K562 (cell line): ENCODE data around the gene PDLIM7. TPM values are rescaled to one million over a fixed set of nuclear protein-coding genes. Genes with fewer than 3 reads are reported as not detected.

Source experiments
- ATAC-seq: fragments of 200-7000 bp; cut with Tn5 transposase; 3 replicates; pipeline ENCODE4 v1.9.1; 2020; ENCODE audit warnings: moderate library complexity
- BruUV-seq: library from RNA; stranded (reverse); fragments of 400-500 nt; replicated peaks from 2 replicates; lab custom pipeline; 2021; lab: Mats Ljungman, UMichigan
- CTCF ChIA-PET: fragments of 300-600 bp; formaldehyde crosslinking; extraction: SDS; loops from one replicate; lab custom pipeline; 2021; ENCODE audit warnings: low intra/inter-chr PET ratio; lab: Yijun Ruan, JAX
- POLR2A ChIA-PET: fragments of 300-600, 350-650 bp; sonication (Branson Sonifier 250); formaldehyde crosslinking; extraction: SDS; loops from one replicate; lab custom pipeline; 2021; ENCODE audit warnings: antibody characterized with exemption, inconsistent platforms; lab: Yijun Ruan, JAX
- DNase-seq, 4 experiments: peaks; one replicate each; pipeline versions ENCODE4 v3.0.0 to v3.0.0-alpha.2; 2011 to 2018; ENCODE audit warnings: low spot score in 3 of 4, mixed read lengths in 3 of 4; ENCODE audit errors: extremely low read depth in 1 of 4
- FAIRE-seq: peaks from 2 replicates; lab custom pipeline; 2011; peaks lifted over from hg19 to GRCh38; lab: Jason Lieb, UNC
- H2AFZ ChIP-seq: 2 replicates; pipeline ENCODE4 v1.6.0; 2011; ENCODE audit warnings: low read depth, low read length, control low read depth, inconsistent platforms
- H3K27ac ChIP-seq: fragments of 200-600 bp; 3 replicates; pipeline ENCODE4 v1.8.0; 2011; ENCODE audit warnings: low read depth, mild to moderate bottlenecking, control low read depth, inconsistent platforms, low read length, moderate library complexity, mixed read lengths; ENCODE audit errors: extremely low read depth
- H3K27me3 ChIP-seq, 2 experiments: fragments of 300-600 bp in 1 of 2; 2 replicates in 1 of 2; 3 replicates in 1 of 2; pipeline versions ENCODE4 v1.6.0 to v1.8.0; 2011; ENCODE audit warnings: inconsistent platforms in 2 of 2, low read length in 2 of 2, mild to moderate bottlenecking in 1 of 2, mixed read lengths in 1 of 2, moderate library complexity in 1 of 2; ENCODE audit not compliant: control insufficient read depth in 2 of 2, insufficient read depth in 2 of 2
- H3K36me3 ChIP-seq: fragments of 300-600 bp; 3 replicates; pipeline ENCODE4 v1.8.0; 2011; ENCODE audit warnings: mild to moderate bottlenecking, low read length, inconsistent platforms; ENCODE audit not compliant: control insufficient read depth, insufficient read depth
- H3K4me1 ChIP-seq, 2 experiments: fragments of 200-600 bp in 1 of 2; replicated peaks in 1 of 2; 2 replicates in 1 of 2; 3 replicates in 1 of 2; pipeline versions ENCODE4 v1.5.1 to v1.8.0; 2011; ENCODE audit warnings: inconsistent platforms in 2 of 2, low read length in 2 of 2, mild to moderate bottlenecking in 1 of 2, mixed read lengths in 1 of 2, moderate library complexity in 1 of 2; ENCODE audit not compliant: control insufficient read depth in 2 of 2, insufficient read depth in 2 of 2
- H3K4me2 ChIP-seq: 2 replicates; pipeline ENCODE4 v1.6.1; 2011; ENCODE audit warnings: low read length, control low read depth, inconsistent platforms, mixed read lengths; ENCODE audit not compliant: insufficient read depth
- H3K4me3 ChIP-seq: fragments of 200-600 bp; sonication (generic), shearing (Covaris generic); 2 replicates; pipeline ENCODE4 v1.5.1; 2016; ENCODE audit warnings: control low read depth, inconsistent platforms
- H3K79me2 ChIP-seq: fragments of 200-600 bp; 3 replicates; pipeline ENCODE4 v1.8.0; 2011; ENCODE audit warnings: low read length, inconsistent platforms; ENCODE audit not compliant: control insufficient read depth, insufficient read depth
- H3K9ac ChIP-seq, 2 experiments: 2 replicates each; pipeline versions ENCODE4 v1.6.0 to v1.6.1; 2011; ENCODE audit warnings: low read depth in 2 of 2, low read length in 2 of 2, control low read depth in 1 of 2, inconsistent platforms in 1 of 2, mild to moderate bottlenecking in 1 of 2, mixed read lengths in 1 of 2; ENCODE audit not compliant: insufficient read depth in 1 of 2
- H3K9me1 ChIP-seq: one replicate; pipeline ENCODE4 v1.6.0; 2011; ENCODE audit warnings: inconsistent platforms, mild to moderate bottlenecking, low read length, moderate library complexity; ENCODE audit not compliant: control insufficient read depth, insufficient read depth
- H3K9me3 ChIP-seq: replicated peaks from 2 replicates; pipeline ENCODE4 v1.5.1; 2011; ENCODE audit warnings: low read depth, low read length, inconsistent platforms; ENCODE audit not compliant: control insufficient read depth, insufficient read depth
- H4K20me1 ChIP-seq: replicated peaks from 2 replicates; pipeline ENCODE4 v1.6.1; 2011; ENCODE audit warnings: low read length, inconsistent platforms, mixed read lengths; ENCODE audit not compliant: control insufficient read depth, insufficient read depth
- PRPF4 ChIP-seq: fragments of 200-400 bp; formaldehyde crosslinking; IDR thresholded peaks from one replicate; pipeline ENCODE4 v1.6.1; 2017; ENCODE audit warnings: low read length, low read depth, mild to moderate bottlenecking; ENCODE audit not compliant: insufficient read depth, poor library complexity, severe bottlenecking
- PTRF ChIP-seq: fragments of 450-650 bp; IDR thresholded peaks from 2 replicates; pipeline ENCODE4 v1.6.1; 2016; ENCODE audit warnings: mild to moderate bottlenecking, missing genetic modification characterization, missing compliant biosample characterization
- RBFOX2 ChIP-seq: fragments of 200-400 bp; formaldehyde crosslinking; IDR thresholded peaks from 2 replicates; pipeline ENCODE4 v1.6.1; 2017; ENCODE audit warnings: low read depth, mild to moderate bottlenecking, low read length, moderate library complexity
- SP1 ChIP-seq: sonication (generic); formaldehyde crosslinking; IDR thresholded peaks from 2 replicates; pipeline ENCODE4 v1.8.1; 2022; ENCODE audit warnings: mild to moderate bottlenecking, missing genetic modification reagents
- STAT5B ChIP-seq: fragments of 250-450 bp; sonication (Bioruptor Pico); IDR thresholded peaks from 2 replicates; pipeline ENCODE4 v1.8.0; 2021; ENCODE audit warnings: mild to moderate bottlenecking, inconsistent platforms
- ZNF764 ChIP-seq: fragments of 250-450 bp; sonication (Bioruptor Pico); IDR thresholded peaks from 2 replicates; pipeline ENCODE4 v1.4.0; 2020; ENCODE audit warnings: low read depth, mild to moderate bottlenecking, moderate library complexity
- WGBS: fragments of 100-300 bp; shearing (Covaris generic); methylation state at CpG from one replicate; pipeline ENCODE4 v1.1.6; 2016; ENCODE audit warnings: low coverage, mixed read lengths; ENCODE audit not compliant: insufficient coverage; ENCODE audit errors: missing lambda C conversion rate; 5-methylcytosine and 5-hydroxymethylcytosine counted together
- in situ Hi-C: fragments of 300-500 bp; cut with MboI; formaldehyde crosslinking; loops from 4 replicates; pipeline ENCODE4 v1.15.0; 2018; ENCODE audit warnings: inconsistent platforms, mixed read lengths
- intact Hi-C: fragments of 100-400 bp; cut with micrococcal nuclease; formaldehyde crosslinking; loops from 2 replicates; pipeline ENCODE4 v1.14.2; 2022
- polyA plus RNA-seq, 8 experiments: library from polyadenylated mRNA; depleted of rRNA in 4 of 8; stranded (reverse) in 5 of 8; unstranded in 3 of 8; fragments of >200 nt; fragmentation: Nextera tagmentation in 2 of 8; fragmentation: Illumina TruSeq in 1 of 8; extraction: Ambion mirVana in 2 of 8; extraction: Trizol in 1 of 8; gene quantifications; 2 replicates each; pipeline versions ENCODE4 v1.2.1 to v1.2.3, GENCODE V29; 2011 to 2014; ENCODE audit warnings: inconsistent platforms in 1 of 8, missing spikeins in 1 of 8
- total RNA-seq, 7 experiments: library from RNA; depleted of rRNA in 6 of 7; stranded (reverse); fragments of >200 nt in 6 of 7; fragmentation: Illumina TruSeq in 2 of 7; extraction: Trizol in 2 of 7; gene quantifications; 2 replicates each; pipeline versions ENCODE4 v1.2.1 to v1.2.3, GENCODE V29; 2011 to 2021; ENCODE audit warnings: low replicate concordance in 1 of 7
- TF ChIP-seq, protein P1 (sequence below): conservative IDR thresholded peaks from 2 replicates; pipeline ENCODE4 v1.6.1; 2011; ENCODE audit warnings: low read depth, mild to moderate bottlenecking, low read length; ENCODE audit not compliant: control insufficient read depth

The PDLIM7 gene
- total and polyA plus RNA-seq, 9 of the 15 experiments (the other 6 are each of a cell fraction or from before 2014, with no cell fraction given): 2.1 to 124 (median 32.6) TPM

DNA sequence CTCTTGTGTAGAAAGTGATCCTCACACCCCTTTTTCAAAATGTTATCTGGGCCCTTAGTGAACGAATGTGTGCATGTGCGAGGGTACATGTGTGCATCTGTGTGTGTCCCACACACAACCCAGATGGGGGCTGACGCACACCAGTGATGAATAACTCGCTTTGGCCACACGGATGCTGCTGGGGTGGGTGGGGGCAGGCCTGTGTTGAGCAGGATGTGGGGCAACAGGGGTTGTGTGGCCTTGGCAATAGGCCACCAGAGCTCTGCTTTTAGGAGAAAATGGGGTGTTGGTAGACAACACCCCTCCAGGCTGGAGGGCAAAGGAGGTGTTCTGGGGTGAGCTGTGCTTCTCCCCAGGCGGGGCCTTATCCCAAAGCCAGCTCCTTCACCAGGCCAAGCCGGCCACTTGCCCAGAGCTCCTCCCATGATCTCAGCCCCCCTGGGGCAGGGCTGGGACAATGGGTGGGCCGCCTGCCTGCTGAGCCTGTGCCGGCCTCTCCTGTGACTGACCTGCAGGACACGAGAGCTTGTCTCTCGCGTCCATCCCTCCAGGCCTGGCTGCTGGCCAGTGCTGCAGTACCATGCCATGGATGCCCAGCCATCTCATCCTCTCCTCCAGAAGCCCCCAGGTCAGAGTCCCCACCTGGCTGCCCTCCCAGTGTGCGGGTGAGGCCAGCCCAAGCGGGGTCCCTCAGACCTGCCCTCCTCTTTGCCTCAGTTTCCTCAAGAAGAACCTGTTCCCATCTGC is 25.6 kb downstream of the PDLIM7 start:
- Histone ChIP-seq H3K27ac (no peak overlapping the region), H2AFZ (no peak overlapping the region), H3K4me3 (peak overlapping the region; percentile 65; the same call in 1 of the 2 replicates), H4K20me1 (no peaks in the 10 kb centered on the region; the same call in 1 of the 2 replicates), H3K36me3 (peaks cover 39% of the 10 kb centered on the region; the same call in 1 of the 3 replicates), H3K79me2 (peaks cover 36% of the 10 kb centered on the region), H3K9me3 (no peaks in the 10 kb centered on the region), H3K4me2 (peak overlapping the region; percentile 82), H3K27me3 (no peaks in the 10 kb centered on the region), H3K9ac (peak overlapping the region; percentile 77 to 97), H3K9me1 (no peaks in the 10 kb centered on the region), H3K4me1 (peaks cover 20 to 64% of the 10 kb centered on the region in 2 experiments)
- TF ChIP-seq STAT5B (CRISPR knock-in tag) (no peak), SP1 (CRISPR knock-in tag) (no peak), PTRF (tag) (no peak), PRPF4 (no peak), ZNF764 (no peak), RBFOX2 (peak; percentile 13; the same call in 1 of the 2 replicates)
- TF ChIP-seq, protein P1, sequence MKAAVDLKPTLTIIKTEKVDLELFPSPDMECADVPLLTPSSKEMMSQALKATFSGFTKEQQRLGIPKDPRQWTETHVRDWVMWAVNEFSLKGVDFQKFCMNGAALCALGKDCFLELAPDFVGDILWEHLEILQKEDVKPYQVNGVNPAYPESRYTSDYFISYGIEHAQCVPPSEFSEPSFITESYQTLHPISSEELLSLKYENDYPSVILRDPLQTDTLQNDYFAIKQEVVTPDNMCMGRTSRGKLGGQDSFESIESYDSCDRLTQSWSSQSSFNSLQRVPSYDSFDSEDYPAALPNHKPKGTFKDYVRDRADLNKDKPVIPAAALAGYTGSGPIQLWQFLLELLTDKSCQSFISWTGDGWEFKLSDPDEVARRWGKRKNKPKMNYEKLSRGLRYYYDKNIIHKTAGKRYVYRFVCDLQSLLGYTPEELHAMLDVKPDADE: 0 out of 2 replicates have a peak, but pooled peaks have one; percentile 20
- ChIA-PET POLR2A (interaction anchor here (0.7 to 1.6 kb wide), 5 partner anchors 8 to 24 kb away, joined by 3 to 10 read pairs (median 4); no protein-coding TSS in a partner anchor), CTCF (no interaction called here)
- intact Hi-C loops (no loop called here), in situ Hi-C loops (no loop called here)
- no TSS peak for BruUV-seq
- DNase-seq (no peak), FAIRE-seq (no peak), ATAC-seq (no peak)
- 79% methylated on average over 12 of the region's 14 CpGs for WGBS
